Vagina (tissue), 2 donors: Measurements from ENCODE around the gene HS6ST3.

Experiments
- CTCF ChIP-seq, 3 experiments: fragments of 450-650 bp in 2 of 3; fragments of 200-600 bp in 1 of 3; sonication (generic) in 1 of 3; IDR thresholded peaks; one replicate each; pipeline ENCODE4 v1.5.1; 2017 to 2019; ENCODE audit warnings: antibody characterized with exemption in 3 of 3, mild to moderate bottlenecking in 2 of 3, moderate library complexity in 2 of 3
- POLR2AphosphoS5 ChIP-seq, 2 donors: sonication (generic); formaldehyde crosslinking; IDR thresholded peaks; one replicate each; pipeline ENCODE4 v1.9.0; 2017; ENCODE audit warnings: antibody characterized with exemption in 2 of 2, mild to moderate bottlenecking in 2 of 2, low read depth in 1 of 2; ENCODE audit not compliant: insufficient read depth in 1 of 2

- TF ChIP-seq POLR2AphosphoS5 (IDR thresholded peaks at IDR 0.05; ENCODE audit: insufficient read depth in 1 of 2, low read depth in 1 of 2) (no peak), CTCF (IDR thresholded peaks at IDR 0.05) (no peak)
Measured at GRCh38 chr13:96243376-96243775, 153.5 kb downstream of the HS6ST3 start.
